ENCODE measurements around the gene PAQR9. TPM values are rescaled to one million over a fixed set of nuclear protein-coding genes. Genes with fewer than 3 reads are reported as not detected.

PAQR9 gene
- total and polyA plus RNA-seq, 9 of the 15 experiments (the other 6 are each of a cell fraction or from before 2014, with no cell fraction given), result 0.04 to 0.58 (median 0.22) TPM

DNA sequence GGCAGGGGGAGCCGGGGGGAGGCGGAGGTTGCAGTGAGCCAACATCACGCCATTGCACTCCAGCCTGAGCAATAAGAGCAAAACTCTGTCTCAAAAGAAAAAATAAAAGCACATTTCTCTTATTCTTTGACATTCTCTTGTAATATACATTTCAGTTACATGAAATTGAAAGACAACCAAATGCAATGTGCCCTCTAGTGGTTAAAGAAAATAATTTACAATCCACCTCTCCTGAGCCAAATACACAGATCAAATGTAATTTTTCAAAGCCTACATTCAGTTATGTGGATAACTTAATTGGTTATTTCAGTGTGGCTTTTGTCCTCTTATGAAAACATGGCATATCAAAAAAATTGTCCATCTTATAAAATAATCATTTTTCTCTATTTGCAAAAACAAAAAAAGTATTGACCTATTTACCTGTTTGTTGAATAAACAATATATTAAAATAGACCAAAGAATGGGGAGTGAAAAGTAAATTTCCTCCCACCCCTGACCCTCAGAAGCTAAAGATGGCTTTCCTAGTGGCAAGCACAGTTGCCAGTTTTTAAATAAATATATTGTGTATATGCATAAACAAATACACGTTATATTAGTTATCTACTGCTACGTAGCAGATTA is 23.7 kb upstream of the PAQR9 start (continued):
- TF ChIP-seq, protein P1, sequence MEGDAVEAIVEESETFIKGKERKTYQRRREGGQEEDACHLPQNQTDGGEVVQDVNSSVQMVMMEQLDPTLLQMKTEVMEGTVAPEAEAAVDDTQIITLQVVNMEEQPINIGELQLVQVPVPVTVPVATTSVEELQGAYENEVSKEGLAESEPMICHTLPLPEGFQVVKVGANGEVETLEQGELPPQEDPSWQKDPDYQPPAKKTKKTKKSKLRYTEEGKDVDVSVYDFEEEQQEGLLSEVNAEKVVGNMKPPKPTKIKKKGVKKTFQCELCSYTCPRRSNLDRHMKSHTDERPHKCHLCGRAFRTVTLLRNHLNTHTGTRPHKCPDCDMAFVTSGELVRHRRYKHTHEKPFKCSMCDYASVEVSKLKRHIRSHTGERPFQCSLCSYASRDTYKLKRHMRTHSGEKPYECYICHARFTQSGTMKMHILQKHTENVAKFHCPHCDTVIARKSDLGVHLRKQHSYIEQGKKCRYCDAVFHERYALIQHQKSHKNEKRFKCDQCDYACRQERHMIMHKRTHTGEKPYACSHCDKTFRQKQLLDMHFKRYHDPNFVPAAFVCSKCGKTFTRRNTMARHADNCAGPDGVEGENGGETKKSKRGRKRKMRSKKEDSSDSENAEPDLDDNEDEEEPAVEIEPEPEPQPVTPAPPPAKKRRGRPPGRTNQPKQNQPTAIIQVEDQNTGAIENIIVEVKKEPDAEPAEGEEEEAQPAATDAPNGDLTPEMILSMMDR (IDR thresholded peaks at IDR 0.05 in 2 of 3, conservative IDR thresholded peaks at IDR 0.05 in 1 of 3; ENCODE audit: insufficient read depth in 2 of 3, low read depth in 1 of 3, low read length in 3 of 3), result peak; percentile 50 to 77 (median 52); a peak in 4 of 6 replicates
- TF ChIP-seq POLR2B (IDR thresholded peaks at IDR 0.05; ENCODE audit: low read depth, partially characterized antibody) (no peak), E2F5 (CRISPR knock-in tag; IDR thresholded peaks at IDR 0.05) (no peak), ZNF324 (CRISPR knock-in tag; IDR thresholded peaks at IDR 0.05) (no peak), FOXP4 (CRISPR knock-in tag; IDR thresholded peaks at IDR 0.05; ENCODE audit: borderline replicate concordance) (no peak), PREB (CRISPR knock-in tag; IDR thresholded peaks at IDR 0.05) (no peak), SMC3 (conservative IDR thresholded peaks at IDR 0.05; ENCODE audit: insufficient read depth, low read depth, low read length) (peak; percentile 64), ARID3A (IDR thresholded peaks at IDR 0.05; ENCODE audit: borderline replicate concordance, low read depth, low read length) (peak; percentile 56; the same call in 1 of the 2 replicates), REST (IDR thresholded peaks at IDR 0.05; ENCODE audit: borderline replicate concordance) (peak; percentile 74; the same call in 1 of the 2 replicates), REST (CRISPR knock-in tag; IDR thresholded peaks at IDR 0.05; ENCODE audit: low read depth) (no peak)

All from K562 (cell line).